ENCODE results near the gene EPHB1.

GRCh38 chr3:134867277-134867676 is 72.2 kb downstream of the EPHB1 start:
- TF ChIP-seq YY1 (IDR thresholded peaks at IDR 0.05; ENCODE audit: insufficient read depth, insufficient read length) (no peak), ZNF274 (IDR thresholded peaks at IDR 0.05; ENCODE audit: low read depth, low read length) (no peak)

Measured in NT2/D1 (cell line).